ENCODE results near the gene FNDC3B.

- TF ChIP-seq, protein P1, sequence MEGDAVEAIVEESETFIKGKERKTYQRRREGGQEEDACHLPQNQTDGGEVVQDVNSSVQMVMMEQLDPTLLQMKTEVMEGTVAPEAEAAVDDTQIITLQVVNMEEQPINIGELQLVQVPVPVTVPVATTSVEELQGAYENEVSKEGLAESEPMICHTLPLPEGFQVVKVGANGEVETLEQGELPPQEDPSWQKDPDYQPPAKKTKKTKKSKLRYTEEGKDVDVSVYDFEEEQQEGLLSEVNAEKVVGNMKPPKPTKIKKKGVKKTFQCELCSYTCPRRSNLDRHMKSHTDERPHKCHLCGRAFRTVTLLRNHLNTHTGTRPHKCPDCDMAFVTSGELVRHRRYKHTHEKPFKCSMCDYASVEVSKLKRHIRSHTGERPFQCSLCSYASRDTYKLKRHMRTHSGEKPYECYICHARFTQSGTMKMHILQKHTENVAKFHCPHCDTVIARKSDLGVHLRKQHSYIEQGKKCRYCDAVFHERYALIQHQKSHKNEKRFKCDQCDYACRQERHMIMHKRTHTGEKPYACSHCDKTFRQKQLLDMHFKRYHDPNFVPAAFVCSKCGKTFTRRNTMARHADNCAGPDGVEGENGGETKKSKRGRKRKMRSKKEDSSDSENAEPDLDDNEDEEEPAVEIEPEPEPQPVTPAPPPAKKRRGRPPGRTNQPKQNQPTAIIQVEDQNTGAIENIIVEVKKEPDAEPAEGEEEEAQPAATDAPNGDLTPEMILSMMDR (IDR thresholded peaks at IDR 0.05 in 8 of 11, conservative IDR thresholded peaks at IDR 0.05 in 3 of 11), result no peak
- TF ChIP-seq POLR2AphosphoS5 (IDR thresholded peaks at IDR 0.05) (no peak), POLR2A (IDR thresholded peaks at IDR 0.05) (no peak)
These were observed 132.2 kb downstream of the FNDC3B start for GRCh38 chr3:172171396-172172075.
